ENCODE data around the gene NTRK2. TPM values are rescaled to one million over a fixed set of nuclear protein-coding genes. Genes with fewer than 3 reads are reported as not detected.

The NTRK2 gene
- total RNA-seq, 1 experiment from 2014 or later, result not detected

- H3F3A ChIP-seq (ENCODE audit: insufficient read depth, low read depth), result no peaks in the 10 kb centered on the region
- intact Hi-C loops (cut with micrococcal nuclease; ENCODE audit: unreplicated experiment), result no loop called here
- H3K4me1 ChIP-seq (replicated peaks; ENCODE audit: insufficient read depth), result 0 out of 2 replicates have a peak, but pooled peaks cover 5% of the 10 kb centered on the region
- no TSS peak for BruUV-seq (replicated peaks)
- no peak overlapping the region for H3K4me3 ChIP-seq
- peak in 1 of 2 experiments; percentile 51 for DNase-seq
- H4K20me1 ChIP-seq (ENCODE audit: insufficient read depth), result no peaks in the 10 kb centered on the region
- H3K36me3 ChIP-seq (ENCODE audit: low read depth), result no peaks in the 10 kb centered on the region
- H3K9me3 ChIP-seq (ENCODE audit: insufficient read depth, low read depth), result no peaks in the 10 kb centered on the region
- 0 out of 2 replicates have a peak overlapping the region, but pooled peaks have one; percentile 32 for H3K27ac ChIP-seq
- no peaks in the 10 kb centered on the region for H3K9me2 ChIP-seq (ENCODE audit: insufficient read depth)
- H2AFZ ChIP-seq, result no peak overlapping the region
- H3K4me2 ChIP-seq, result no peak overlapping the region
- H3K27me3 ChIP-seq (ENCODE audit: insufficient read depth, low read depth), result no peaks in the 10 kb centered on the region
- H3K79me2 ChIP-seq (ENCODE audit: low read depth), result no peaks in the 10 kb centered on the region
- ChIA-PET POLR2A (ENCODE audit: unreplicated experiment) (no interaction called here), CTCF (no interaction called here)
- TF ChIP-seq CTCF (conservative IDR thresholded peaks at IDR 0.05) (no peak), EZH2 (IDR thresholded peaks at IDR 0.05; ENCODE audit: low read depth) (no peak)
These were observed 300.9 kb downstream of the NTRK2 start for GRCh38 chr9:84970432-84970831.

GRCh38 chr9:84971571-84971970 is 302.0 kb downstream of the NTRK2 start:
- H2AFZ ChIP-seq, result no peak overlapping the region
- POLR2A ChIA-PET (ENCODE audit: unreplicated experiment), result no interaction called here
- 0 out of 2 replicates have a peak, but pooled peaks cover 5% of the 10 kb centered on the region for H3K4me1 ChIP-seq (replicated peaks; ENCODE audit: insufficient read depth)
- H3K9me3 ChIP-seq (ENCODE audit: insufficient read depth, low read depth), result no peaks in the 10 kb centered on the region
- H3K9me2 ChIP-seq (ENCODE audit: insufficient read depth), result no peaks in the 10 kb centered on the region
- H3K36me3 ChIP-seq (ENCODE audit: low read depth), result no peaks in the 10 kb centered on the region
- no peak overlapping the region for H3K4me2 ChIP-seq
- intact Hi-C loops (cut with micrococcal nuclease; ENCODE audit: unreplicated experiment), result no loop called here
- H3F3A ChIP-seq (ENCODE audit: insufficient read depth, low read depth), result no peaks in the 10 kb centered on the region
- CTCF ChIA-PET, result no interaction called here
- no peaks in the 10 kb centered on the region for H3K79me2 ChIP-seq (ENCODE audit: low read depth)
- no peak for DNase-seq
- H3K27ac ChIP-seq, result no peak overlapping the region
- H3K4me3 ChIP-seq, result no peak overlapping the region
- no TSS peak for BruUV-seq (replicated peaks)
- H4K20me1 ChIP-seq (ENCODE audit: insufficient read depth), result no peaks in the 10 kb centered on the region
- H3K27me3 ChIP-seq (ENCODE audit: insufficient read depth, low read depth), result no peaks in the 10 kb centered on the region
- TF ChIP-seq EZH2 (IDR thresholded peaks at IDR 0.05; ENCODE audit: low read depth) (no peak), CTCF (conservative IDR thresholded peaks at IDR 0.05) (no peak)

- no peak overlapping the region for H2AFZ ChIP-seq
- H3K36me3 ChIP-seq (ENCODE audit: low read depth), result no peaks in the 10 kb centered on the region
- no TSS peak for BruUV-seq (replicated peaks)
- H3K4me1 ChIP-seq (replicated peaks; ENCODE audit: insufficient read depth), result 0 out of 2 replicates have a peak, but pooled peaks cover 5% of the 10 kb centered on the region
- H3F3A ChIP-seq (ENCODE audit: insufficient read depth, low read depth), result no peaks in the 10 kb centered on the region
- no peak overlapping the region for H3K27ac ChIP-seq
- H4K20me1 ChIP-seq (ENCODE audit: insufficient read depth), result no peaks in the 10 kb centered on the region
- no peak for TF ChIP-seq CTCF (conservative IDR thresholded peaks at IDR 0.05)
- no peak for TF ChIP-seq EZH2 (IDR thresholded peaks at IDR 0.05; ENCODE audit: low read depth)
- no peaks in the 10 kb centered on the region for H3K27me3 ChIP-seq (ENCODE audit: insufficient read depth, low read depth)
- no peaks in the 10 kb centered on the region for H3K9me2 ChIP-seq (ENCODE audit: insufficient read depth)
- intact Hi-C loops (cut with micrococcal nuclease; ENCODE audit: unreplicated experiment), result no loop called here
- CTCF ChIA-PET, result no interaction called here
- no peak for DNase-seq
- H3K9me3 ChIP-seq (ENCODE audit: insufficient read depth, low read depth), result no peaks in the 10 kb centered on the region
- H3K4me3 ChIP-seq, result no peak overlapping the region
- POLR2A ChIA-PET (ENCODE audit: unreplicated experiment), result no interaction called here
- H3K4me2 ChIP-seq, result no peak overlapping the region
- H3K79me2 ChIP-seq (ENCODE audit: low read depth), result no peaks in the 10 kb centered on the region
These were observed 304.7 kb downstream of the NTRK2 start for GRCh38 chr9:84974258-84974657.
